ENCODE data around the gene BHLHE41. TPM values are rescaled to one million over a fixed set of nuclear protein-coding genes. Genes with fewer than 3 reads are reported as not detected.

BHLHE41 gene
- polyA plus RNA-seq, 1 donor (not counting 4 experiments of a cell fraction or from before 2014, with no cell fraction given), result 1.4 TPM

GRCh38 chr12:26157001-26157400, 32.2 kb upstream of the BHLHE41 start:
- Histone ChIP-seq H3K9me3 (ENCODE audit: control insufficient read depth, low read depth, low read length) (no peaks in the 10 kb centered on the region), H3K4me1 (ENCODE audit: control insufficient read depth, extremely low read depth, insufficient read depth, low read length) (peaks cover 25% of the 10 kb centered on the region), H3K9me1 (ENCODE audit: control insufficient read depth, extremely low read depth, insufficient read depth, low read length) (no peaks in the 10 kb centered on the region), H3K79me2 (ENCODE audit: control insufficient read depth, insufficient read depth, low read length) (no peaks in the 10 kb centered on the region), H3K27ac (ENCODE audit: control insufficient read depth, insufficient read depth, low read length) (no peak overlapping the region), H3K4me2 (ENCODE audit: control insufficient read depth, extremely low read depth, insufficient read depth, low read depth, low read length) (no peak overlapping the region), H3K27me3 (ENCODE audit: control insufficient read depth, extremely low read depth, insufficient read depth, low read length) (no peaks in the 10 kb centered on the region), H2AFZ (ENCODE audit: control insufficient read depth, low read length) (no peak overlapping the region), H3K36me3 (ENCODE audit: control insufficient read depth in 2 of 2, extremely low read depth in 1 of 2, insufficient read depth in 2 of 2, low read length in 2 of 2) (no peaks in the 10 kb centered on the region), H3K9ac (ENCODE audit: control insufficient read depth, extremely low read depth, insufficient read depth, low read length) (no peak overlapping the region), H3K4me3 (ENCODE audit: control insufficient read depth in 2 of 3, extremely low read depth in 1 of 3, insufficient read depth in 2 of 3, low read depth in 1 of 3, low read length in 3 of 3) (no peak overlapping the region), H4K20me1 (ENCODE audit: control insufficient read depth, extremely low read depth, insufficient read depth, low read length) (no peaks in the 10 kb centered on the region)
- TF ChIP-seq EZH2 (IDR thresholded peaks at IDR 0.05; ENCODE audit: low read length) (no peak), CTCF (optimal IDR thresholded peaks at IDR 0.05 in 1 of 3, IDR thresholded peaks at IDR 0.05 in 1 of 3, conservative IDR thresholded peaks at IDR 0.05 in 1 of 3; ENCODE audit: extremely low read depth in 1 of 3, insufficient read depth in 2 of 3, low read length in 3 of 3) (no peak)
- dilution Hi-C loops (cut with MboI; ENCODE audit: extremely low pct_ligation_motif_present, low sequenced_read_pairs), result no loop called here
- FAIRE-seq (peak; percentile 17), DNase-seq (ENCODE audit: low read depth, low spot score) (no peak)

- FAIRE-seq (no peak), DNase-seq (ENCODE audit: low read depth, low spot score) (no peak)
- Histone ChIP-seq H3K27ac (ENCODE audit: control insufficient read depth, insufficient read depth, low read length) (no peak overlapping the region), H3K9ac (ENCODE audit: control insufficient read depth, extremely low read depth, insufficient read depth, low read length) (no peak overlapping the region), H3K27me3 (ENCODE audit: control insufficient read depth, extremely low read depth, insufficient read depth, low read length) (no peaks in the 10 kb centered on the region), H3K4me2 (ENCODE audit: control insufficient read depth, extremely low read depth, insufficient read depth, low read depth, low read length) (no peak overlapping the region), H4K20me1 (ENCODE audit: control insufficient read depth, extremely low read depth, insufficient read depth, low read length) (no peaks in the 10 kb centered on the region), H2AFZ (ENCODE audit: control insufficient read depth, low read length) (no peak overlapping the region), H3K4me1 (ENCODE audit: control insufficient read depth, extremely low read depth, insufficient read depth, low read length) (peaks cover 25% of the 10 kb centered on the region), H3K36me3 (ENCODE audit: control insufficient read depth in 2 of 2, extremely low read depth in 1 of 2, insufficient read depth in 2 of 2, low read length in 2 of 2) (no peaks in the 10 kb centered on the region), H3K4me3 (ENCODE audit: control insufficient read depth in 2 of 3, extremely low read depth in 1 of 3, insufficient read depth in 2 of 3, low read depth in 1 of 3, low read length in 3 of 3) (no peak overlapping the region), H3K79me2 (ENCODE audit: control insufficient read depth, insufficient read depth, low read length) (no peaks in the 10 kb centered on the region), H3K9me3 (ENCODE audit: control insufficient read depth, low read depth, low read length) (no peaks in the 10 kb centered on the region), H3K9me1 (ENCODE audit: control insufficient read depth, extremely low read depth, insufficient read depth, low read length) (no peaks in the 10 kb centered on the region)
- dilution Hi-C loops (cut with MboI; ENCODE audit: extremely low pct_ligation_motif_present, low sequenced_read_pairs), result no loop called here
- no peak for TF ChIP-seq CTCF (optimal IDR thresholded peaks at IDR 0.05 in 1 of 3, IDR thresholded peaks at IDR 0.05 in 1 of 3, conservative IDR thresholded peaks at IDR 0.05 in 1 of 3; ENCODE audit: extremely low read depth in 1 of 3, insufficient read depth in 2 of 3, low read length in 3 of 3)
- TF ChIP-seq EZH2 (IDR thresholded peaks at IDR 0.05; ENCODE audit: low read length), result no peak
Measured at GRCh38 chr12:26156201-26156871, 31.5 kb upstream of the BHLHE41 start.
